ENCODE measurements around the gene TJP2.
A peak's percentile ranks its signal among the peaks of the same experiment; 100 is the strongest.

TJP2 gene

GRCh38 chr9:69283003-69283402 lies 108.9 kb downstream of the TJP2 start:
- Mint-ChIP-seq H3K27ac (no peak overlapping the region), H3K27me3 (ENCODE audit: low read depth) (peaks cover 8% of the 10 kb centered on the region), H3K4me1 (no peaks in the 10 kb centered on the region), H3K4me3 (no peak overlapping the region), H3K36me3 (ENCODE audit: low read depth) (no peaks in the 10 kb centered on the region), H3K9me3 (peaks cover 5% of the 10 kb centered on the region)
- TF ChIP-seq CTCF (IDR thresholded peaks at IDR 0.05; ENCODE audit: unreplicated experiment in 3 of 3) = no peak

GRCh38 chr9:69292078-69292477 lies 118.0 kb downstream of the TJP2 start:
- peaks cover 3% of the 10 kb centered on the region for H3K9me3 Mint-ChIP-seq
- TF ChIP-seq CTCF (IDR thresholded peaks at IDR 0.05; ENCODE audit: unreplicated experiment in 3 of 3) = no peak
- H3K4me3 Mint-ChIP-seq = no peak overlapping the region
- H3K4me1 Mint-ChIP-seq = peaks cover 11% of the 10 kb centered on the region
- H3K27me3 Mint-ChIP-seq (ENCODE audit: low read depth) = peaks cover 9% of the 10 kb centered on the region
- no peak overlapping the region for H3K27ac Mint-ChIP-seq
- no peaks in the 10 kb centered on the region for H3K36me3 Mint-ChIP-seq (ENCODE audit: low read depth)

- Mint-ChIP-seq H3K4me1 (peaks cover 17% of the 10 kb centered on the region), H3K27me3 (ENCODE audit: low read depth) (peaks cover 7% of the 10 kb centered on the region), H3K4me3 (no peak overlapping the region), H3K9me3 (peaks cover 3% of the 10 kb centered on the region), H3K36me3 (ENCODE audit: low read depth) (no peaks in the 10 kb centered on the region), H3K27ac (no peak overlapping the region)
- no peak for TF ChIP-seq CTCF (IDR thresholded peaks at IDR 0.05; ENCODE audit: unreplicated experiment in 3 of 3)
Measured at GRCh38 chr9:69293156-69293555, 119.1 kb downstream of the TJP2 start.

- no peaks in the 10 kb centered on the region for H3K36me3 Mint-ChIP-seq (ENCODE audit: low read depth)
- no peak for TF ChIP-seq CTCF (IDR thresholded peaks at IDR 0.05; ENCODE audit: unreplicated experiment in 3 of 3)
Measured at GRCh38 chr9:69295872-69296552, 121.9 kb downstream of the TJP2 start.

GRCh38 chr9:69297300-69297980 lies 123.4 kb downstream of the TJP2 start:
- Mint-ChIP-seq H3K27me3 (ENCODE audit: low read depth) (no peaks in the 10 kb centered on the region), H3K27ac (no peak overlapping the region), H3K9me3 (no peaks in the 10 kb centered on the region), H3K4me1 (peaks cover 17% of the 10 kb centered on the region), H3K4me3 (no peak overlapping the region), H3K36me3 (ENCODE audit: low read depth) (no peaks in the 10 kb centered on the region)
- no peak for TF ChIP-seq CTCF (IDR thresholded peaks at IDR 0.05; ENCODE audit: unreplicated experiment in 3 of 3)

More at GRCh38 chr9:69295872-69296552, 121.9 kb downstream of the TJP2 start:
- Mint-ChIP-seq H3K27me3 (ENCODE audit: low read depth) (no peaks in the 10 kb centered on the region), H3K27ac (peak overlapping the region in 2 of 3 experiments; percentile 45 to 64), H3K4me3 (no peak overlapping the region), H3K9me3 (no peaks in the 10 kb centered on the region), H3K4me1 (peaks cover 17% of the 10 kb centered on the region)

GRCh38 chr9:69299315-69299714 lies 125.2 kb downstream of the TJP2 start:
- TF ChIP-seq CTCF (IDR thresholded peaks at IDR 0.05; ENCODE audit: unreplicated experiment in 3 of 3) = no peak
- no peak overlapping the region for H3K27ac Mint-ChIP-seq
- no peaks in the 10 kb centered on the region for H3K9me3 Mint-ChIP-seq
- no peak overlapping the region for H3K4me3 Mint-ChIP-seq
- H3K27me3 Mint-ChIP-seq (ENCODE audit: low read depth) = no peaks in the 10 kb centered on the region
- peaks cover 17% of the 10 kb centered on the region for H3K4me1 Mint-ChIP-seq
- no peaks in the 10 kb centered on the region for H3K36me3 Mint-ChIP-seq (ENCODE audit: low read depth)

Data from nephron (organoid).